Activated T-helper 1 cell treated with Interleukin-2 at 50 U/mL for 16 hours (primary cell): ENCODE measurements around the gene PCDHA12.
"Not testable (repeated sequence)": the region's sequence is repeated elsewhere in the genome, so short reads cannot be mapped to it uniquely, and the experiment has no call there.

ENCODE experiments used
- DNase-seq: peaks from one replicate; pipeline ENCODE4 v3.0.0-alpha.2; 2020; ENCODE audit warnings: low read depth

Gene PCDHA12

GRCh38 chr5:140862441-140863295 lies 12.4 kb upstream of the PCDHA12 start:
- DNase-seq = no peak

- DNase-seq = no peak
Measured at GRCh38 chr5:140868721-140869554, 6.2 kb upstream of the PCDHA12 start, which contains the start of gene PCDHA11. TSS of gene PCDHA11 (plus strand) at chr5:140868957. CDS start at chr5:140869104, 147 bp downstream.

GRCh38 chr5:140869555-140869886 lies 5.6 kb upstream of the PCDHA12 start:
- DNase-seq = no peak

GRCh38 chr5:140870221-140871201 lies 4.6 kb upstream of the PCDHA12 start:
- DNase-seq = no peak

- DNase-seq = not testable (repeated sequence)
Measured at GRCh38 chr5:140876541-140877261, 1.6 kb downstream of the PCDHA12 start.

- no peak for DNase-seq
Measured at GRCh38 chr5:140877262-140877581, 2.1 kb downstream of the PCDHA12 start.

- no peak for DNase-seq
Measured at GRCh38 chr5:140881889-140882590, 6.9 kb downstream of the PCDHA12 start, which contains the start of gene PCDHA13. TSS of gene PCDHA13 (plus strand) at chr5:140882124. CDS start at chr5:140882269, 145 bp downstream.

- no peak for DNase-seq
Measured at GRCh38 chr5:140882591-140882899, 7.4 kb downstream of the PCDHA12 start.

GRCh38 chr5:140883373-140883772 lies 8.3 kb downstream of the PCDHA12 start:
- no peak for DNase-seq

GRCh38 chr5:140883927-140884697 lies 9.0 kb downstream of the PCDHA12 start:
- DNase-seq = no peak

- no peak for DNase-seq
Measured at GRCh38 chr5:140916325-140916724, 41.2 kb downstream of the PCDHA12 start.

- DNase-seq = no peak
Measured at GRCh38 chr5:140923601-140924000, 48.5 kb downstream of the PCDHA12 start.

GRCh38 chr5:140925806-140926442 lies 50.8 kb downstream of the PCDHA12 start, which contains the start of gene PCDHAC1:
TSS of gene PCDHAC1 (plus strand) at chr5:140926299. CDS start at chr5:140926893, 594 bp downstream.
- DNase-seq = no peak

GRCh38 chr5:140926443-140927227 lies 51.5 kb downstream of the PCDHA12 start:
- no peak for DNase-seq

GRCh38 chr5:140927228-140927573 lies 52.1 kb downstream of the PCDHA12 start:
- no peak for DNase-seq
